ENCODE results near the gene PROX1. TPM values are rescaled to one million over a fixed set of nuclear protein-coding genes. Genes with fewer than 3 reads are reported as not detected.

PROX1 gene
- total RNA-seq, 2 experiments from 2014 or later: not detected

DNA sequence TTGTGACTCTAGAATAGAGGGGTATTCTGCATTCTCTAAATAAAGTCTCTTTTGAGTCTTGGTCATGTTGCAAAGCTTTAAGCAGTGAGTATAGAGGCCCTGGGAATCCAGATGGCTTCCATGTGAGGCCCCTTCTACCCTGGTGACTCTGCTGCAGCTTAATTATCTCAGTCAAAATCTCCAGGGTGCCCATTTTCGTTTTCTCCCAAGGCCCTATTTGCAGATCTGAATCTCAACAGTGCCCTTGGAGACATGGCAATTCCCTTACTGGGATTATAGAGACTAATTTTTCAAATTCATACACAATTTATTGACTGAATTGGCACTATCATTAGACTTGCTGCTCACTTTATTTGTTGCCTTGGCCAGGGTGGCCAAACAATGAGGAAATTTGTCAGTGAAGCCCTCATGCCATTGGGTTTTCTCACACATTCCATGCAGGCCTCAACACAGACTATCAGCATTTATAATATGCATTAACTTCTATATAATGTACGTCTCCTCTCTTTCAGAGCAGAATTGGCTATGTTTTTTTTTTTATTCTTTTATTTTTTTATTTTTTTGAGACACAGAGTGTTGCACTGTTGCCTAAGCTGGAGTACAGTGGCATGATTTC, 35.1 kb downstream of the PROX1 start:
- no peak overlapping the region for H3K4me2 ChIP-seq (ENCODE audit: low read length)
- H3K79me2 ChIP-seq (ENCODE audit: insufficient read depth, low read depth, low read length): no peaks in the 10 kb centered on the region
- H3K36me3 ChIP-seq (ENCODE audit: insufficient read depth, low read length): no peaks in the 10 kb centered on the region
- H3K27ac ChIP-seq (ENCODE audit: low read depth, low read length, poor library complexity, severe bottlenecking): no peak overlapping the region
- CTCF ChIA-PET (ENCODE audit: unreplicated experiment): no interaction called here
- no peak overlapping the region for H3K4me3 ChIP-seq (ENCODE audit: low read depth, low read length, poor library complexity, severe bottlenecking)
- H2AFZ ChIP-seq (ENCODE audit: low read length): no peak overlapping the region
- DNase-seq (ENCODE audit: low spot score): no peak
- POLR2A ChIA-PET: no interaction called here
- H3K9me2 ChIP-seq (ENCODE audit: insufficient read depth, low read length): no peaks in the 10 kb centered on the region
- H3K9me3 ChIP-seq (ENCODE audit: low read length): no peaks in the 10 kb centered on the region
- no peaks in the 10 kb centered on the region for H4K20me1 ChIP-seq (ENCODE audit: insufficient read depth, low read length)
- intact Hi-C loops (cut with micrococcal nuclease; ENCODE audit: unreplicated experiment): no loop called here
- no TSS peak for BruUV-seq (replicated peaks)
- H3K4me1 ChIP-seq (ENCODE audit: insufficient read depth, low read length, poor library complexity, severe bottlenecking): no peaks in the 10 kb centered on the region
- TF ChIP-seq, protein P1, sequence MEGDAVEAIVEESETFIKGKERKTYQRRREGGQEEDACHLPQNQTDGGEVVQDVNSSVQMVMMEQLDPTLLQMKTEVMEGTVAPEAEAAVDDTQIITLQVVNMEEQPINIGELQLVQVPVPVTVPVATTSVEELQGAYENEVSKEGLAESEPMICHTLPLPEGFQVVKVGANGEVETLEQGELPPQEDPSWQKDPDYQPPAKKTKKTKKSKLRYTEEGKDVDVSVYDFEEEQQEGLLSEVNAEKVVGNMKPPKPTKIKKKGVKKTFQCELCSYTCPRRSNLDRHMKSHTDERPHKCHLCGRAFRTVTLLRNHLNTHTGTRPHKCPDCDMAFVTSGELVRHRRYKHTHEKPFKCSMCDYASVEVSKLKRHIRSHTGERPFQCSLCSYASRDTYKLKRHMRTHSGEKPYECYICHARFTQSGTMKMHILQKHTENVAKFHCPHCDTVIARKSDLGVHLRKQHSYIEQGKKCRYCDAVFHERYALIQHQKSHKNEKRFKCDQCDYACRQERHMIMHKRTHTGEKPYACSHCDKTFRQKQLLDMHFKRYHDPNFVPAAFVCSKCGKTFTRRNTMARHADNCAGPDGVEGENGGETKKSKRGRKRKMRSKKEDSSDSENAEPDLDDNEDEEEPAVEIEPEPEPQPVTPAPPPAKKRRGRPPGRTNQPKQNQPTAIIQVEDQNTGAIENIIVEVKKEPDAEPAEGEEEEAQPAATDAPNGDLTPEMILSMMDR (conservative IDR thresholded peaks at IDR 0.05; ENCODE audit: low read length): no peak

DNA sequence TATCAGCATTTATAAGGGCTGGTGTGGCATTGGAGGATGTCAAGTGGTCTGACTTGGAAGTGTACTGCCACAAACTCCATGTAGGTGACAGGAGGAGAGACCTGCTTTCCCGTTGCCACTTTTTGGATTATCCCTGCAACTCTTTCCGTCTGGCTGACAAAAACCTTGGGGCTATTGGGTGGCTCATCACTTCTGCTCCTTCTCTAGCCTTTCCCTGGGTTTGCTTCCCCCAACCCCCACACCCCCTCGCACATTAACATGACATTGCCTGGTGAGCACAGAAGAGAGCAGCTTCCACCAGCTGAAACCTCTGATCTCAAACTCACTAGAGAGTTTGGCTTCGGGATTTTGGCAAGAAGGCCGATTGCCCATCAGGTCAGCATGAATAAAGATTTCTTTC, 39.2 kb downstream of the PROX1 start:
- H3K4me2 ChIP-seq (ENCODE audit: low read length): no peak overlapping the region
- CTCF ChIA-PET (ENCODE audit: unreplicated experiment): no interaction called here
- no TSS peak for BruUV-seq (replicated peaks)

DNA sequence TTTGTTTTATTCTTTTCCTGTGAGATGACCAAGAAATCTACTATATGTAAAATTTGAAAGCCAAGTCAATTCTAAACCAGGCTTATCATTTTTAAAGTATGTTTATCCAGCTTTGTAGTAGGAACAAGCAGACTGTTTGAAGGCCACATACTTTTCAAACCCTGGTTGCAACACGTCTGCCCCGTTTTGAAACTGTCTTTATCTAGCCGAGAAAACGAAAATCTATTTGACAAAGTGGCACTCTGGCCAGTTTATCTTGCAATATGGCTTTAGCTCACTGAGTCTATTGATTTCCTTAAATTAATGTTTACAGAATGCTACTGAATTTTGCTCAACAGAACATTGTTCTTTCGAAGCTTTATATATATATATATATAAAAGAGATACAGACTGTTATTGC, 39.7 kb downstream of the PROX1 start:
- H3K27ac ChIP-seq (ENCODE audit: low read depth, low read length, poor library complexity, severe bottlenecking): no peak overlapping the region
- BruUV-seq (replicated peaks): no TSS peak
- no peak for DNase-seq (ENCODE audit: low spot score)
- H3K4me3 ChIP-seq (ENCODE audit: low read depth, low read length, poor library complexity, severe bottlenecking): no peak overlapping the region
- TF ChIP-seq EZH2phosphoT487 (IDR thresholded peaks at IDR 0.05; ENCODE audit: borderline replicate concordance, low read depth, low read length): no peak
- TF ChIP-seq, protein P1 (conservative IDR thresholded peaks at IDR 0.05; ENCODE audit: low read length): no peak
- no peaks in the 10 kb centered on the region for H3K36me3 ChIP-seq (ENCODE audit: insufficient read depth, low read length)
- H3K4me1 ChIP-seq (ENCODE audit: insufficient read depth, low read length, poor library complexity, severe bottlenecking): no peaks in the 10 kb centered on the region
- H3K79me2 ChIP-seq (ENCODE audit: insufficient read depth, low read depth, low read length): no peaks in the 10 kb centered on the region
- H2AFZ ChIP-seq (ENCODE audit: low read length): no peak overlapping the region
- POLR2A ChIA-PET: interaction anchor here (0.6 kb wide), 1 partner anchor 12 kb away, joined by 3 read pairs; no protein-coding TSS in a partner anchor
- no peaks in the 10 kb centered on the region for H3K9me3 ChIP-seq (ENCODE audit: low read length)
- CTCF ChIA-PET (ENCODE audit: unreplicated experiment): no interaction called here
- intact Hi-C loops (cut with micrococcal nuclease; ENCODE audit: unreplicated experiment): no loop called here
- H3K4me2 ChIP-seq (ENCODE audit: low read length): no peak overlapping the region
- no peaks in the 10 kb centered on the region for H4K20me1 ChIP-seq (ENCODE audit: insufficient read depth, low read length)
- no peaks in the 10 kb centered on the region for H3K9me2 ChIP-seq (ENCODE audit: insufficient read depth, low read length)

More for the DNA sequence above, 39.2 kb downstream of the PROX1 start:
- Histone ChIP-seq H3K4me1 (ENCODE audit: insufficient read depth, low read length, poor library complexity, severe bottlenecking) (no peaks in the 10 kb centered on the region), H4K20me1 (ENCODE audit: insufficient read depth, low read length) (no peaks in the 10 kb centered on the region), H3K4me3 (ENCODE audit: low read depth, low read length, poor library complexity, severe bottlenecking) (no peak overlapping the region), H3K79me2 (ENCODE audit: insufficient read depth, low read depth, low read length) (no peaks in the 10 kb centered on the region), H3K9me2 (ENCODE audit: insufficient read depth, low read length) (no peaks in the 10 kb centered on the region), H3K36me3 (ENCODE audit: insufficient read depth, low read length) (no peaks in the 10 kb centered on the region), H3K27ac (ENCODE audit: low read depth, low read length, poor library complexity, severe bottlenecking) (no peak overlapping the region), H2AFZ (ENCODE audit: low read length) (no peak overlapping the region), H3K9me3 (ENCODE audit: low read length) (no peaks in the 10 kb centered on the region)
- no peak for TF ChIP-seq EZH2phosphoT487 (IDR thresholded peaks at IDR 0.05; ENCODE audit: borderline replicate concordance, low read depth, low read length)
- TF ChIP-seq, protein P1 (conservative IDR thresholded peaks at IDR 0.05; ENCODE audit: low read length): no peak
- intact Hi-C loops (cut with micrococcal nuclease; ENCODE audit: unreplicated experiment): no loop called here
- DNase-seq (ENCODE audit: low spot score): no peak
- POLR2A ChIA-PET: interaction anchor here (0.6 kb wide), 1 partner anchor 12 kb away, joined by 3 read pairs; no protein-coding TSS in a partner anchor

Measured in OCI-LY7 (cell line).